ENCODE results near the gene MIAT.

Gene MIAT

GRCh38 chr22:26707581-26707980 lies 50.2 kb downstream of the MIAT start:
- DNase-seq (ENCODE audit: low read depth) = no peak
- TF ChIP-seq, protein P1, sequence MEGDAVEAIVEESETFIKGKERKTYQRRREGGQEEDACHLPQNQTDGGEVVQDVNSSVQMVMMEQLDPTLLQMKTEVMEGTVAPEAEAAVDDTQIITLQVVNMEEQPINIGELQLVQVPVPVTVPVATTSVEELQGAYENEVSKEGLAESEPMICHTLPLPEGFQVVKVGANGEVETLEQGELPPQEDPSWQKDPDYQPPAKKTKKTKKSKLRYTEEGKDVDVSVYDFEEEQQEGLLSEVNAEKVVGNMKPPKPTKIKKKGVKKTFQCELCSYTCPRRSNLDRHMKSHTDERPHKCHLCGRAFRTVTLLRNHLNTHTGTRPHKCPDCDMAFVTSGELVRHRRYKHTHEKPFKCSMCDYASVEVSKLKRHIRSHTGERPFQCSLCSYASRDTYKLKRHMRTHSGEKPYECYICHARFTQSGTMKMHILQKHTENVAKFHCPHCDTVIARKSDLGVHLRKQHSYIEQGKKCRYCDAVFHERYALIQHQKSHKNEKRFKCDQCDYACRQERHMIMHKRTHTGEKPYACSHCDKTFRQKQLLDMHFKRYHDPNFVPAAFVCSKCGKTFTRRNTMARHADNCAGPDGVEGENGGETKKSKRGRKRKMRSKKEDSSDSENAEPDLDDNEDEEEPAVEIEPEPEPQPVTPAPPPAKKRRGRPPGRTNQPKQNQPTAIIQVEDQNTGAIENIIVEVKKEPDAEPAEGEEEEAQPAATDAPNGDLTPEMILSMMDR (conservative IDR thresholded peaks at IDR 0.05; ENCODE audit: low read length) = no peak
- H3K4me3 ChIP-seq (ENCODE audit: low read length) = no peak overlapping the region

GRCh38 chr22:26708256-26709009 lies 51.0 kb downstream of the MIAT start:
- DNase-seq (ENCODE audit: low read depth) = peak; percentile 69
- no peak overlapping the region for H3K4me3 ChIP-seq (ENCODE audit: low read length)
- TF ChIP-seq, protein P1 (conservative IDR thresholded peaks at IDR 0.05; ENCODE audit: low read length) = no peak

- H3K4me3 ChIP-seq (ENCODE audit: low read length) = no peak overlapping the region
- TF ChIP-seq, protein P1 (conservative IDR thresholded peaks at IDR 0.05; ENCODE audit: low read length) = no peak
- peak; percentile 78 for DNase-seq (ENCODE audit: low read depth)
Observed at GRCh38 chr22:26709617-26710390, 52.4 kb downstream of the MIAT start.

GRCh38 chr22:26711205-26711963 lies 54.0 kb downstream of the MIAT start:
- DNase-seq (ENCODE audit: low read depth) = peak; percentile 24
- no peak overlapping the region for H3K4me3 ChIP-seq (ENCODE audit: low read length)
- TF ChIP-seq, protein P1 (conservative IDR thresholded peaks at IDR 0.05; ENCODE audit: low read length) = no peak

GRCh38 chr22:26712158-26712557 lies 54.8 kb downstream of the MIAT start:
- DNase-seq (ENCODE audit: low read depth) = no peak
- TF ChIP-seq, protein P1 (conservative IDR thresholded peaks at IDR 0.05; ENCODE audit: low read length) = no peak
- H3K4me3 ChIP-seq (ENCODE audit: low read length) = no peak overlapping the region

- TF ChIP-seq, protein P1 (conservative IDR thresholded peaks at IDR 0.05; ENCODE audit: low read length) = no peak
- peak overlapping the region; percentile 39 for H3K4me3 ChIP-seq (ENCODE audit: low read length)
- DNase-seq (ENCODE audit: low read depth) = peak; percentile 82
Observed at GRCh38 chr22:26713823-26714449, 56.5 kb downstream of the MIAT start.

Data from AG10803 (cell line).